K562 (cell line): ENCODE measurements around the gene SLC4A1. TPM values are rescaled to one million over a fixed set of nuclear protein-coding genes. Genes with fewer than 3 reads are reported as not detected.

ENCODE experiments used
- ADNP ChIP-seq: fragments of 200-800 bp; sonication (Bioruptor generic); IDR thresholded peaks from 2 replicates; pipeline ENCODE4 v1.6.1; 2016; ENCODE audit warnings: missing genetic modification characterization, missing compliant biosample characterization
- ARID2 ChIP-seq: fragments of 450-650 bp; IDR thresholded peaks from 2 replicates; pipeline ENCODE4 v1.6.1; 2017; ENCODE audit warnings: antibody characterized with exemption, mild to moderate bottlenecking
- ASH1L ChIP-seq: fragments of 450-650 bp; IDR thresholded peaks from 2 replicates; pipeline ENCODE4 v1.6.1; 2018; ENCODE audit warnings: borderline replicate concordance, mild to moderate bottlenecking, low read depth; ENCODE audit not compliant: partially characterized antibody
- BMI1 ChIP-seq: fragments of 150-350 bp; IDR thresholded peaks from 2 replicates; pipeline ENCODE4 v1.6.1; 2014; ENCODE audit warnings: low read length
- C11orf30 ChIP-seq: fragments of 450-650 bp; IDR thresholded peaks from 2 replicates; pipeline ENCODE4 v1.6.1; 2016; ENCODE audit warnings: low read depth, mild to moderate bottlenecking
- CBFB ChIP-seq: sonication (generic); formaldehyde crosslinking; IDR thresholded peaks from 2 replicates; pipeline ENCODE4 v1.4.0; 2020; ENCODE audit warnings: mild to moderate bottlenecking, missing genetic modification reagents
- EGR1 ChIP-seq: fragments of 450-650 bp; conservative IDR thresholded peaks from 2 replicates; pipeline ENCODE4 v1.6.1; 2017; ENCODE audit warnings: mild to moderate bottlenecking
- ERF ChIP-seq: fragments of 450-650 bp; formaldehyde crosslinking; IDR thresholded peaks from 2 replicates; pipeline ENCODE4 v1.4.0; 2020; ENCODE audit warnings: mild to moderate bottlenecking, mixed read lengths
- HEY1 ChIP-seq: fragments of 250-450 bp; sonication (Bioruptor Pico); IDR thresholded peaks from 2 replicates; pipeline ENCODE4 v1.5.0; 2020; ENCODE audit warnings: mild to moderate bottlenecking, moderate library complexity, borderline replicate concordance
- HMGN3 ChIP-seq: IDR thresholded peaks from 2 replicates; pipeline ENCODE4 v1.6.1; 2011; ENCODE audit warnings: borderline replicate concordance, low read depth, mild to moderate bottlenecking, mixed read lengths, low read length; ENCODE audit not compliant: insufficient read length; ENCODE audit errors: extremely low read depth
- HOMEZ ChIP-seq: fragments of 250-450 bp; sonication (Bioruptor Pico); IDR thresholded peaks from 2 replicates; pipeline ENCODE4 v1.4.0; 2020; ENCODE audit warnings: mild to moderate bottlenecking, moderate library complexity
- KDM2B ChIP-seq: fragments of 250-450 bp; sonication (Bioruptor Pico); IDR thresholded peaks from 2 replicates; pipeline ENCODE4 v1.8.0; 2021; ENCODE audit warnings: mild to moderate bottlenecking, moderate library complexity
- MAZ ChIP-seq, 2 experiments: fragments of 450-650 bp in 1 of 2; sonication (generic) in 1 of 2; formaldehyde crosslinking; IDR thresholded peaks in 1 of 2; conservative IDR thresholded peaks in 1 of 2; 2 replicates each; pipeline versions ENCODE4 v1.4.0 to v1.5.0; 2020; ENCODE audit warnings: mild to moderate bottlenecking in 1 of 2, missing genetic modification reagents in 1 of 2
- MYC ChIP-seq, 2 experiments: fragments of 250-450 bp in 1 of 2; sonication (Bioruptor Pico) in 1 of 2; IDR thresholded peaks; 2 replicates each; pipeline versions ENCODE4 v1.5.1 to v1.6.1; 2012 to 2021; ENCODE audit warnings: low read depth in 2 of 2, borderline replicate concordance in 1 of 2, improper control_type of control experiment in 1 of 2, low read length in 1 of 2, mild to moderate bottlenecking in 1 of 2, moderate library complexity in 1 of 2
- NCOA6 ChIP-seq: fragments of 450-650 bp; IDR thresholded peaks from 2 replicates; pipeline ENCODE4 v1.6.1; 2017; ENCODE audit warnings: mild to moderate bottlenecking
- NFYB ChIP-seq: IDR thresholded peaks from 2 replicates; pipeline ENCODE4 v1.6.1; 2011; ENCODE audit warnings: mild to moderate bottlenecking, moderate library complexity; ENCODE audit not compliant: insufficient read length; ENCODE audit errors: extremely low read depth
- NUFIP1 ChIP-seq: fragments of 450-650 bp; IDR thresholded peaks from 2 replicates; pipeline ENCODE4 v1.6.1; 2018; ENCODE audit not compliant: partially characterized antibody
- PKNOX1 ChIP-seq: fragments of 450-650 bp; IDR thresholded peaks from 2 replicates; pipeline ENCODE4 v1.6.1; 2016
- SIN3A ChIP-seq, 2 experiments: fragments of 150-350 bp in 1 of 2; IDR thresholded peaks; 2 replicates each; pipeline ENCODE4 v1.6.1; 2011 to 2016; ENCODE audit warnings: borderline replicate concordance in 2 of 2, low read depth in 2 of 2, low read length in 2 of 2, mild to moderate bottlenecking in 2 of 2, moderate library complexity in 2 of 2; ENCODE audit not compliant: control insufficient read depth in 1 of 2
- SMAD4 ChIP-seq: fragments of 250-450 bp; sonication (Bioruptor Pico); conservative IDR thresholded peaks from 2 replicates; pipeline ENCODE4 v1.8.0; 2021; ENCODE audit warnings: inconsistent platforms, mild to moderate bottlenecking, moderate library complexity
- TGIF2 ChIP-seq: sonication (generic); formaldehyde crosslinking; IDR thresholded peaks from 2 replicates; pipeline ENCODE4 v1.8.1; 2022; ENCODE audit warnings: mild to moderate bottlenecking, missing genetic modification reagents, moderate library complexity
- polyA plus RNA-seq, 8 experiments: library from polyadenylated mRNA; depleted of rRNA in 4 of 8; stranded (reverse) in 5 of 8; unstranded in 3 of 8; fragments of >200 nt; fragmentation: Nextera tagmentation in 2 of 8; fragmentation: Illumina TruSeq in 1 of 8; extraction: Ambion mirVana in 2 of 8; extraction: Trizol in 1 of 8; gene quantifications; 2 replicates each; pipeline versions ENCODE4 v1.2.1 to v1.2.3, GENCODE V29; 2011 to 2014; ENCODE audit warnings: inconsistent platforms in 1 of 8, missing spikeins in 1 of 8
- total RNA-seq, 7 experiments: library from RNA; depleted of rRNA in 6 of 7; stranded (reverse); fragments of >200 nt in 6 of 7; fragmentation: Illumina TruSeq in 2 of 7; extraction: Trizol in 2 of 7; gene quantifications; 2 replicates each; pipeline versions ENCODE4 v1.2.1 to v1.2.3, GENCODE V29; 2011 to 2021; ENCODE audit warnings: low replicate concordance in 1 of 7
- TF ChIP-seq, protein P1 (sequence below): fragments of 450-650 bp; formaldehyde crosslinking; IDR thresholded peaks from 2 replicates; pipeline ENCODE4 v1.4.0; 2022; ENCODE audit warnings: missing genetic modification characterization

SLC4A1 gene
- total and polyA plus RNA-seq, 9 of the 15 experiments (the other 6 are each of a cell fraction or from before 2014, with no cell fraction given) = 0.14 to 1.00 (median 0.53) TPM

GRCh38 chr17:44199553-44200477, 68.1 kb downstream of the SLC4A1 start, which contains the start of gene ATXN7L3 (continued):
- TF ChIP-seq HEY1 (no peak), CBFB (no peak), NUFIP1 (no peak), KDM2B (no peak), EGR1 (peak; percentile 74), NCOA6 (no peak), HOMEZ (CRISPR knock-in tag) (no peak), HMGN3 (no peak), C11orf30 (peak; percentile 59; the same call in 1 of the 2 replicates), ARID2 (no peak), ASH1L (peak; percentile 22), MYC (IDR thresholded peaks at IDR 0.05; ENCODE audit: low read depth, low read length) (peak; percentile 78), MYC (CRISPR knock-in tag; IDR thresholded peaks at IDR 0.05; ENCODE audit: borderline replicate concordance, low read depth) (no peak), SMAD4 (CRISPR knock-in tag) (no peak), NFYB (peak; percentile 88), MAZ (CRISPR knock-in tag; conservative IDR thresholded peaks at IDR 0.05 in 1 of 2, IDR thresholded peaks at IDR 0.05 in 1 of 2) (peak in 1 of 2 experiments; percentile 95; a peak in 3 of 4 replicates), ERF (CRISPR knock-in tag) (no peak), ADNP (tag) (no peak), SIN3A (IDR thresholded peaks at IDR 0.05; ENCODE audit: borderline replicate concordance in 2 of 2, control insufficient read depth in 1 of 2, low read depth in 2 of 2, low read length in 2 of 2) (peak; percentile 3 to 8; a peak in 1 of 4 replicates), BMI1 (no peak), TGIF2 (CRISPR knock-in tag) (no peak), PKNOX1 (no peak; the same call in 1 of the 2 replicates)
- TF ChIP-seq, protein P1, sequence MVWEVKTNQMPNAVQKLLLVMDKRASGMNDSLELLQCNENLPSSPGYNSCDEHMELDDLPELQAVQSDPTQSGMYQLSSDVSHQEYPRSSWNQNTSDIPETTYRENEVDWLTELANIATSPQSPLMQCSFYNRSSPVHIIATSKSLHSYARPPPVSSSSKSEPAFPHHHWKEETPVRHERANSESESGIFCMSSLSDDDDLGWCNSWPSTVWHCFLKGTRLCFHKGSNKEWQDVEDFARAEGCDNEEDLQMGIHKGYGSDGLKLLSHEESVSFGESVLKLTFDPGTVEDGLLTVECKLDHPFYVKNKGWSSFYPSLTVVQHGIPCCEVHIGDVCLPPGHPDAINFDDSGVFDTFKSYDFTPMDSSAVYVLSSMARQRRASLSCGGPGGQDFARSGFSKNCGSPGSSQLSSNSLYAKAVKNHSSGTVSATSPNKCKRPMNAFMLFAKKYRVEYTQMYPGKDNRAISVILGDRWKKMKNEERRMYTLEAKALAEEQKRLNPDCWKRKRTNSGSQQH (CRISPR knock-in tag) = no peak
